A549 treated with ZK216348 at 1 μM for 4 hours (cell line): Measurements from ENCODE around the gene ZNF117. TPM values are rescaled to one million over a fixed set of nuclear protein-coding genes. Genes with fewer than 3 reads are reported as not detected.

Experiments used
- total RNA-seq: library from RNA; stranded (reverse); fragments of 200-300 nt; extraction: Qiagen RNA extraction; gene quantifications from 5 replicates; pipeline ENCODE4 v1.2.3, GENCODE V29; 2022; ENCODE audit warnings: low read depth

Gene ZNF117
- total RNA-seq = 0.07 to 0.29 TPM (median 0.14 TPM) in 5 replicates

DNA sequence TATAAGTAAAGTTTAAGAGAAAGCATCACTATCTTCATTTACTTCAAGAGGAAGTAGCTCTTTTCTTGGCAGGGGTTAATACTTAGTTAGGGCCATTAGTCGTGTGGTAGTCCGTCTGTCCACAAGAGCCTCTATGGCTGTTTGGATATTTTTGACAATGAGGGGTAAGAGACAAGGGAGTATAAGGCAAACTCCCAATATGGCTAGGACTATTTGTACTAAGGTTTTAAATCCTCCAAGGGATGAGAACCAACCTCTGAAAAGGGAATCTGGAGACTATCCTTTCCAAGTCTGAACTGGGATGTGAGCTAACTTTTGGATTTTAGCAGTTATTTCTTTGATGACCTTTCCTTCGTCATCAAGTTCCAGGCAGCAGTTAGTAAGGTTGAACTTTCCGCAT is at the start of gene ZNF117:
TSS of gene ZNF117 (minus strand) at position 101 of the 400 bp plus-strand sequence.

DNA sequence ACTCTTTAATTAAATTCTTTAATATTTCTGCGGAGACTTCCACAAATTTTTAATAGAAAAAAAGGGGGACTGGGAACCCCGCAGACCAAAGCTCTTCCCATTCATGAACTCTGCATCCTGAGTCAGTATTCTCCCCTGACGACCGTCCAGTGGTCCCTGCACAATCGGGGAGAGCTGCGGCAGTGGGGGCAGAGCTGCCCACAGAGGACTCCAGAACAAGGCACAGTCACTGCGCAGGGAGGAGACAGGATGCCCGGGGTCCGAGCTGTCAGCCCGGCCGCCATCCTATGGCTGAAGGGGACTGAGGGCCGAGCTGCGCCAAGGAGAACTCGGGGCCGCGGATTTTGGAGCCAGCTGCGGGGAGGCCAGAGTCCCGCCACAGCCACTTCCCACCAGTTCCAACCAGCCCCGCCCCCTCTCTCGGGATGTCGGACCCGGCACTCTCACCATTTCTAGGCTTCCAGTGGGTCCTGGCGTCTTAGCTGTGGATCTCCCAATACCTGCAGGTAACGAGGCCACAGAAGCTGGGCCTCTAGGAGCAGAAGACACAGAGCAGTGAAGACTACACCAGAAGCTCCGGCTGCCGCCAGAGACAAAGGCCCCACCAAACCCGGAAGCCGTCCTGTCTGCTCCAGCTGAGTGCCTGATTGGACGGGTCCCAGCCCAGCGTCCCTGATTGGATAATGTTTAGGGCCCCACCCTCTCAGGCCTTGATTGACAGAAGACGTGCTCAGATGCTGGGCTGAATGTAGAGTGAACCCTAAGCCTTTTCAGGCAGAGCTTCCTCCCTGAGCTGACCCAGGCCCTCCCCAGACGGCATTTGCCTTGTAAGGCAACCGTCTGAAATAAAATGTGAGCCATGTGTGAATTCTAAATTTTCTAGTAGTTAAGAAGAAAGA is 15.5 kb upstream of the ZNF117 start, which contains the start of gene ERV3-1:
TSS of gene ERV3-1 (minus strand) at position 594 of the 899 bp plus-strand sequence. CDS start 13,661 bp downstream, outside the sequence.

Other genes with a start within 250 kb of the ZNF117 start
- 2.6 to 3.9 TPM (median 2.8 TPM) in 5 replicates for gene ZNF138, start 196.6 kb downstream of the ZNF117 start, total RNA-seq
- gene ZNF273, start 87.8 kb downstream of the ZNF117 start, total RNA-seq = 1.4 to 3.4 TPM (median 2.5 TPM) in 5 replicates
- 3.6 to 4.4 TPM (median 4.0 TPM) in 5 replicates for gene ERV3-1, start 15.7 kb upstream of the ZNF117 start, total RNA-seq